GM12872 (cell line): Measurements from ENCODE around the gene EFCC1.

Experiments
- TF ChIP-seq, protein P1 (sequence below): IDR thresholded peaks from 3 replicates; pipeline ENCODE4 v1.5.1; 2011; ENCODE audit warnings: low read depth, mild to moderate bottlenecking, low read length, moderate library complexity; ENCODE audit not compliant: insufficient read depth

The EFCC1 gene

GRCh38 chr3:128991355-128991895 is 9.7 kb upstream of the EFCC1 start:
- TF ChIP-seq, protein P1, sequence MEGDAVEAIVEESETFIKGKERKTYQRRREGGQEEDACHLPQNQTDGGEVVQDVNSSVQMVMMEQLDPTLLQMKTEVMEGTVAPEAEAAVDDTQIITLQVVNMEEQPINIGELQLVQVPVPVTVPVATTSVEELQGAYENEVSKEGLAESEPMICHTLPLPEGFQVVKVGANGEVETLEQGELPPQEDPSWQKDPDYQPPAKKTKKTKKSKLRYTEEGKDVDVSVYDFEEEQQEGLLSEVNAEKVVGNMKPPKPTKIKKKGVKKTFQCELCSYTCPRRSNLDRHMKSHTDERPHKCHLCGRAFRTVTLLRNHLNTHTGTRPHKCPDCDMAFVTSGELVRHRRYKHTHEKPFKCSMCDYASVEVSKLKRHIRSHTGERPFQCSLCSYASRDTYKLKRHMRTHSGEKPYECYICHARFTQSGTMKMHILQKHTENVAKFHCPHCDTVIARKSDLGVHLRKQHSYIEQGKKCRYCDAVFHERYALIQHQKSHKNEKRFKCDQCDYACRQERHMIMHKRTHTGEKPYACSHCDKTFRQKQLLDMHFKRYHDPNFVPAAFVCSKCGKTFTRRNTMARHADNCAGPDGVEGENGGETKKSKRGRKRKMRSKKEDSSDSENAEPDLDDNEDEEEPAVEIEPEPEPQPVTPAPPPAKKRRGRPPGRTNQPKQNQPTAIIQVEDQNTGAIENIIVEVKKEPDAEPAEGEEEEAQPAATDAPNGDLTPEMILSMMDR = no peak

- TF ChIP-seq, protein P1 = no peak
These were observed 8.1 kb upstream of the EFCC1 start for GRCh38 chr3:128992926-128993460.

GRCh38 chr3:128993461-128994172 is 7.5 kb upstream of the EFCC1 start, which contains the start of gene CFAP92:
TSS of gene CFAP92 (minus strand) at chr3:128994076. CDS start at chr3:128993304, 772 bp downstream.
- TF ChIP-seq, protein P1 = no peak

- TF ChIP-seq, protein P1 = no peak
These were observed 7.0 kb upstream of the EFCC1 start for GRCh38 chr3:128994173-128994512.

DNA sequence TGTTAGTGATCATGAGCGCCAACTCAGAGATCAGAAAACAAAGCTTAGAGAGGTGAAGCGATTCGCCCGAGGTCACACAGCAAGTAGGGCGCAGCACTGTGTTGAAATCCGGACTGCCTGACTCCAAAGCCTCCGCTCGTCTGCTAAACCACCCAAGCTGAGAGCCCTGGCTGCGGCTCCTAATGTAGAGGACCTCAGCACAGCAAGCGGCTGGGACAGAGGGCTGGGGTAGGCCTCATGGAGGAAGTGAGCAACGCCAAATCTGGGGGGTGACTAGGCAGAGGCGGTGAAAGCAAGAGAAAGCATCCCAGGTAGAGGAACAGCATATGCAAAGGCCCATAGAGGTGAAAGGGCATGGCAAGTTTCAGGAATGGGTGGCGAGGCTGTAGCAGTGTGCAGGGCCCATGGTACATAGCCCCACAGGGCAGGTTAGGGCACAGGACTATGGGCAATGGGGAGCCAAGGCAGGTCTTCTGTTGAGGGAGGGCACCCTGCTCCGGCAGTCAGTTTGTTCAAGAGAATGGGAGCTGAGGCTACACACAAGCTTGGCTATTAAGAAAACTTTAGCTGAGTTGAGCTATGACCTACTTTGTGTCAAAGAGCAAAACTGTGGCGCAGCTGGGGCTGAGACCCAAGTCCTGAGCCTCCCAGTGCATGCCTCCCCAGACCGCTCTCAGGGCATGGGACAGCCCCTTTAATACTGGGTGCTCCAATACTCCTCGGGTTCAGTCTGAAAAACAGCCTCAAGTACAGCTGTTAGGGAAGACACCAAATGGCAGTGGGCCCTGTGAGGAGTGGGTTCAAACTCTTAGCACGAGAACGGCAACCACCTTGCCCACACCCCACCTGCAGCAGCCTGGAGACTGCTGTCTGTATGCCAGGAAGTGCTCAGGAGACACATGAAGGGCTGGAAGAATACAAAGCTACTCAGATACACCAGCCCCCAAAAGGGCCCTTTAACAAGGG is 6.2 kb upstream of the EFCC1 start:
- TF ChIP-seq, protein P1 = no peak

DNA sequence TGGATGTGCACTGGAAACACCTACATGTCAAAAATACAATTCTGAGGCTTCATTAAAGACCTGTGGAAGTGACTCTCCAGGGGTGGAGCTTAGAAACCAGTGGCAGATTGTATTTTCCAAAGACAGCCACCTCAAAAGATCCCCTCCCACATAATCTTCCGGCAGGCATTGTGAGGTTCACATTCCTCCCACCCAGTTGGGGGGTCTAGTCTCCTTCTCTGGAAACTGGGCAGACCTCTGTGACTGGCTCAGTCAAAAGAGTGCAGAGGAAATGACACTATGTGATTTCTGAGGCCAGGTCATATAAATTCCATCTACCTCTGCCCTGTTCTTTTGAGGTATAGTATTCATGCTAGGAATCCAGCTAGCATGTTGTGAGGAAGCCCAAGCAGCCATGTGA is 5.4 kb upstream of the EFCC1 start:
- TF ChIP-seq, protein P1 = no peak

DNA sequence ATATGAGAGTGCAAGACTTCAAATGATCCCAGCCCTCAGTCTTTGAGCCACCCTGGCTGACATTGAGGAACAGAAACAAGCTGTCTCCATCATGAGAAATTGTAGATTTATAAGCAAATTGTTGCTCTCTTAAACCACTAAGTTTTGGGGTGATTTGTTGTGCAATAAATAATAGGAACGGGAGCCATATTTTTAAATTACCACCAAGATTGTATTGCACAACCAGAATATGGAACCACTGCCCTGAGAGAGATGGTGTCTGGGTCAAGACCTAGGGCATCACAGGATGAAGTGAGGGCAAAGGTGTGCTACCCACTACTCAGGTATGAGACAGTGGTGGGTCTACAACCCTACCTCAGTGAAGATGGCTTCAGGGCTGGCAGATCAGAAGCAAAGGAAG is 4.9 kb upstream of the EFCC1 start:
- TF ChIP-seq, protein P1 = no peak
